ENCODE results near the gene ARL4C.
"Not testable (repeated sequence)": the region's sequence is repeated elsewhere in the genome, so short reads cannot be mapped to it uniquely, and the experiment has no call there.

ARL4C gene

DNA sequence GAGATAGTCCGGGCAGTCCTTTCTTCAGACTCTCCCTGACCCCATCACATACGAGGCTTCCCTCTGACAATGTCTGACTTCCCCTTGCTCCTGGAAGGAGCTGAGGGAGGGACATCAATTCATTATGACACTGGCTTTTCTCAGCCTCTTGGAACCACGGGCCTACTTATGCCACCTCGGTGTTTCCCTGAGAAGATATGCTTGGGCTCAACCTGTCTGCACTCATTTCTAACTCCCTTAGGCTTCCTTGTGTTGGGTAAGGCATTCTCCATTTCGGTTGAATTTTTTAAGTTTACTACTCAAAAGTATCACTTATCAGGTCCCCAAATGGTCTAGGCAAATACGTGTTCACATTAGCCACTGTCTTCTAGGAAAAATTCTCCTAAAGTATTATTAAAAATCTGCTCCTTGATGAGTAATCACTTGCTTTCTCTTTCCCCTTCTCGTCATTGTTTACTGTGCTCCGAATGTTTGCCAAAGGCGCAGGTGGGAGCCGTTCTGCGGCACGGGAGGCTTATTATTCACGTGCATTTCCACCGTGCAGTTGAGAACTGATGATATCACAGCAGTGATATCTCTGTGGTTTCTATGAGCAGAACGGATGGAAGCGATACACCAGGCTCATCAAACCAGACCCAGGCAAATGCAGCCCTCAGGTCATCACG lies 33.1 kb downstream of the ARL4C start:
- no peaks in the 10 kb centered on the region for H3K79me2 ChIP-seq (ENCODE audit: low read length)
- H2AFZ ChIP-seq (ENCODE audit: low read depth, low read length) = no peak overlapping the region
- no peaks in the 10 kb centered on the region for H3K9me3 ChIP-seq (ENCODE audit: insufficient read depth, low read length)
- no peak overlapping the region for H3K9ac ChIP-seq (ENCODE audit: low read length)
- no peaks in the 10 kb centered on the region for H3K36me3 ChIP-seq (replicated peaks; ENCODE audit: low read depth, low read length)
- no peak overlapping the region for H3K4me3 ChIP-seq (ENCODE audit: low read length)
- no peak overlapping the region for H3K27ac ChIP-seq (ENCODE audit: low read length)
- no peak for TF ChIP-seq EZH2phosphoT487 (IDR thresholded peaks at IDR 0.05; ENCODE audit: low read depth)
- no peak overlapping the region for H3K4me2 ChIP-seq (ENCODE audit: low read length)
- H3K27me3 ChIP-seq (ENCODE audit: low read depth, low read length) = no peaks in the 10 kb centered on the region
- no peaks in the 10 kb centered on the region for H4K20me1 ChIP-seq (ENCODE audit: insufficient read depth, low read length)
- H3K4me1 ChIP-seq (ENCODE audit: low read length) = no peaks in the 10 kb centered on the region

DNA sequence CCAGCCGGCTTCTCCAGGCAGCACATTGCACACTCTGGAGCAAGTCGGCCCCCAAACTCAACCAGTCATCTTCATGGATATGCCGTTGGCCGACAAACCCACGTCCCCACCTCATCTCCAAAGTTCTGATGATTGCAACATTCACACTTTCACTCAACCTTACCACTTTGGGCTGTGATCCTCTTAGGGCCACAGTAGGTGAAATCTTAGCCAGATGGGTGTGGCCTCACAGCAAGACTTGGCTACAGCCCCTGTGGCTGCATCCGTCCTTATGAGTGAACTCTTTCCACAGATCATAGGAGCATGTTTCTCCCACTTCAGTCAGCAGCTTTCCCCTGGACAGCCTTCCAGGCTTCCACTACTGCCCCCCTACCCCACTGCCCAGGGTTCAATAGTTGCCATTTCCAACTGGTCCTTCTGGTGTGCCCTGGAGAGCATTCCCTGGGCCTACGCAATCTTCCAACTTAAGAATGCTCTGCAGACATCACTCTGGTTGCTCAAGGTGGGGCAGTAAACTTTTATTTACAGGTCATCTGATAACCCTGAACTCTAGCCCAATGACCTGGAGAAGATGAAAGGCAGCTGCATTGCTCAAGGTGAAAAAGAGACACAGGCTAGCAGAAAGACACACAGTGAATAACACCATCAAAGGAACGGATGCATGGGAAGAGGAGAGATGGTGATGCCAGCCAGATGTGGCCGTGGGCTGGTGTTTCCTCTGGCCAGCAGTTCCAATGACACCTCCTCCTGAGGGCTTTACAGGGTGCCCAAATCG lies 34.5 kb downstream of the ARL4C start:
- H2AFZ ChIP-seq (ENCODE audit: low read depth, low read length) = no peak overlapping the region
- no peak overlapping the region for H3K4me2 ChIP-seq (ENCODE audit: low read length)
- TF ChIP-seq EZH2phosphoT487 (IDR thresholded peaks at IDR 0.05; ENCODE audit: low read depth) = no peak
- no peaks in the 10 kb centered on the region for H3K4me1 ChIP-seq (ENCODE audit: low read length)
- no peaks in the 10 kb centered on the region for H3K27me3 ChIP-seq (ENCODE audit: low read depth, low read length)
- H4K20me1 ChIP-seq (ENCODE audit: insufficient read depth, low read length) = no peaks in the 10 kb centered on the region
- no peaks in the 10 kb centered on the region for H3K79me2 ChIP-seq (ENCODE audit: low read length)
- H3K4me3 ChIP-seq (ENCODE audit: low read length) = no peak overlapping the region
- no peaks in the 10 kb centered on the region for H3K9me3 ChIP-seq (ENCODE audit: insufficient read depth, low read length)
- no peak overlapping the region for H3K27ac ChIP-seq (ENCODE audit: low read length)
- no peaks in the 10 kb centered on the region for H3K36me3 ChIP-seq (replicated peaks; ENCODE audit: low read depth, low read length)
- no peak overlapping the region for H3K9ac ChIP-seq (ENCODE audit: low read length)

DNA sequence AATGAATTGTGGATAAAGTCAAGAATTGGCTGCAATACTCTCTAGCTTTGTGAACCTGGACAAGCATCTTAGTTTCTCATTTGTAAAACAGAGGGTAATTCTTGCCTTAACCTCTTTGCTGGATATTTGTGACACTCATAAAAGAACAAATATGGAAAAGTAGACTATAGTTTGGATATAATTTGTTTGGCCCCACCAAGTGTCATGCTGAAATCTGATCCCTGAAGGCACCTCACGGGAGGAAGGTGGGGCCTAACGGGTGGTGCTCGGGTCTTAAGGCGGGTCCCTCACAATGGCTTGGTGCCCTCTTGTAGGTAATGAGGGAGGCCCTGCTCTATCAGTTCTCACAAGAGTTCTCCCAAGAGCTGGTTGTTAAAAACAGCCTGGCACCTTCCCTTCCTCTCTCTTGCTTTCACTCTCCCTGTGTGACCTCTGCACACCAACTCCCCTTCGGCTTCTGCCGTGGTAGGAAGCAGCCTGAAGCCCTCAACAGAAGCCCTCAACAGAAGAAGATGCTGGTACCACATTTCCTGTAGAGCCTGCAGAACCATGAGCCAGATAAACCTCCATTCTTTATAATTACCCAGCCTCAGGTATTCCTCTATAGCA lies 37.4 kb downstream of the ARL4C start:
- Histone ChIP-seq H4K20me1 (ENCODE audit: insufficient read depth, low read length) (no peaks in the 10 kb centered on the region), H3K27me3 (ENCODE audit: low read depth, low read length) (no peaks in the 10 kb centered on the region), H3K4me2 (ENCODE audit: low read length) (no peak overlapping the region), H2AFZ (ENCODE audit: low read depth, low read length) (no peak overlapping the region), H3K27ac (ENCODE audit: low read length) (no peak overlapping the region), H3K36me3 (replicated peaks; ENCODE audit: low read depth, low read length) (no peaks in the 10 kb centered on the region), H3K9ac (ENCODE audit: low read length) (no peak overlapping the region), H3K79me2 (ENCODE audit: low read length) (no peaks in the 10 kb centered on the region), H3K9me3 (ENCODE audit: insufficient read depth, low read length) (no peaks in the 10 kb centered on the region), H3K4me1 (ENCODE audit: low read length) (peaks cover 5% of the 10 kb centered on the region), H3K4me3 (ENCODE audit: low read length) (no peak overlapping the region)
- TF ChIP-seq, protein P1, sequence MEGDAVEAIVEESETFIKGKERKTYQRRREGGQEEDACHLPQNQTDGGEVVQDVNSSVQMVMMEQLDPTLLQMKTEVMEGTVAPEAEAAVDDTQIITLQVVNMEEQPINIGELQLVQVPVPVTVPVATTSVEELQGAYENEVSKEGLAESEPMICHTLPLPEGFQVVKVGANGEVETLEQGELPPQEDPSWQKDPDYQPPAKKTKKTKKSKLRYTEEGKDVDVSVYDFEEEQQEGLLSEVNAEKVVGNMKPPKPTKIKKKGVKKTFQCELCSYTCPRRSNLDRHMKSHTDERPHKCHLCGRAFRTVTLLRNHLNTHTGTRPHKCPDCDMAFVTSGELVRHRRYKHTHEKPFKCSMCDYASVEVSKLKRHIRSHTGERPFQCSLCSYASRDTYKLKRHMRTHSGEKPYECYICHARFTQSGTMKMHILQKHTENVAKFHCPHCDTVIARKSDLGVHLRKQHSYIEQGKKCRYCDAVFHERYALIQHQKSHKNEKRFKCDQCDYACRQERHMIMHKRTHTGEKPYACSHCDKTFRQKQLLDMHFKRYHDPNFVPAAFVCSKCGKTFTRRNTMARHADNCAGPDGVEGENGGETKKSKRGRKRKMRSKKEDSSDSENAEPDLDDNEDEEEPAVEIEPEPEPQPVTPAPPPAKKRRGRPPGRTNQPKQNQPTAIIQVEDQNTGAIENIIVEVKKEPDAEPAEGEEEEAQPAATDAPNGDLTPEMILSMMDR (IDR thresholded peaks at IDR 0.05; ENCODE audit: low read depth, low read length) = no peak
- TF ChIP-seq EZH2phosphoT487 (IDR thresholded peaks at IDR 0.05; ENCODE audit: low read depth) = no peak

DNA sequence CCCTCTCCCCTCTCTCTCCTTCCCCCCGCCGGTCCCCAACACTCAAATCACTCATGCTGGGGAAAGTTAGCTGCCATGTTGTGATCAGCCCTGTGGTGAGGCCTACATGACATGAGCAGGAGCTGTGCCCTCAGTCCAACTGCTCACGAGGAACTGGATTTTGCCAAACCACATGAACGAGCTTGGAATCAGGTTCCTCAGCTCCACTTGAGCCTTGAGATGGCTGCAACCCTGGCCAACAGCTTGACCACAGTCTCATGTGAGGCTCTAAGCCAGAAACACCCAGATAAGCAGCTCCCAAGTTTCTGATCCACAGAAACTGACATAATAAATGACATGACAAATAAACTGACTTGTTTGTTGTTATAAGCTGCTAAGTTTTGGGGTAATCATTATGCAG lies 38.4 kb downstream of the ARL4C start:
- Histone ChIP-seq H3K36me3 (replicated peaks; ENCODE audit: low read depth, low read length) (no peaks in the 10 kb centered on the region), H3K4me1 (ENCODE audit: low read length) (peaks cover 12% of the 10 kb centered on the region)
- no peak for TF ChIP-seq EZH2phosphoT487 (IDR thresholded peaks at IDR 0.05; ENCODE audit: low read depth)
- TF ChIP-seq, protein P1 (IDR thresholded peaks at IDR 0.05; ENCODE audit: low read depth, low read length) = no peak

DNA sequence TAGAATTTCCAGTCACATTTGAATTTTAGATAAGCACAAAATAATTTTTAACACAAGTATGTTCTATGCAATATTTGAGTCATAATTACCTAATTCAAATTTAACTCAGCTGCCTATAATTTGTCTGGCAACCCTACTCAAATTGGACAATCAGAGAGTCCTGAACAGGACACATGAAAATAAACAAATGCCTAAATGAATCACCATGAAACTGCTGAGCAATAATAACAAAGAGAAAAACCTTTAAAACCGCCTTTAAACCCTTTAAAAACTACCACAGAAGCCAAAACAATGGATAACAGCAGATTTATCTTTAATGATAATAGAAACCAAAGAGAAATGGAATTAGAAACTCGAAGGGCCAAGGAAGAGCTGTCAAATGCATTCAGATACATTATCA lies 39.5 kb downstream of the ARL4C start:
- Histone ChIP-seq H3K79me2 (ENCODE audit: low read length) (no peaks in the 10 kb centered on the region), H3K9me3 (ENCODE audit: insufficient read depth, low read length) (no peaks in the 10 kb centered on the region), H3K4me1 (ENCODE audit: low read length) (peaks cover 12% of the 10 kb centered on the region), H3K27me3 (ENCODE audit: low read depth, low read length) (no peaks in the 10 kb centered on the region), H4K20me1 (ENCODE audit: insufficient read depth, low read length) (no peaks in the 10 kb centered on the region), H3K36me3 (replicated peaks; ENCODE audit: low read depth, low read length) (no peaks in the 10 kb centered on the region), H2AFZ (ENCODE audit: low read depth, low read length) (no peak overlapping the region), H3K27ac (ENCODE audit: low read length) (no peak overlapping the region), H3K4me3 (ENCODE audit: low read length) (no peak overlapping the region), H3K9ac (ENCODE audit: low read length) (no peak overlapping the region), H3K4me2 (ENCODE audit: low read length) (no peak overlapping the region)
- no peak for TF ChIP-seq EZH2phosphoT487 (IDR thresholded peaks at IDR 0.05; ENCODE audit: low read depth)
- TF ChIP-seq, protein P1 (IDR thresholded peaks at IDR 0.05; ENCODE audit: low read depth, low read length) = no peak

More for the DNA sequence above, 38.4 kb downstream of the ARL4C start:
- H3K4me3 ChIP-seq (ENCODE audit: low read length) = no peak overlapping the region
- no peak overlapping the region for H3K27ac ChIP-seq (ENCODE audit: low read length)
- no peak overlapping the region for H2AFZ ChIP-seq (ENCODE audit: low read depth, low read length)
- H3K9ac ChIP-seq (ENCODE audit: low read length) = no peak overlapping the region
- no peaks in the 10 kb centered on the region for H3K79me2 ChIP-seq (ENCODE audit: low read length)
- no peaks in the 10 kb centered on the region for H4K20me1 ChIP-seq (ENCODE audit: insufficient read depth, low read length)
- H3K9me3 ChIP-seq (ENCODE audit: insufficient read depth, low read length) = no peaks in the 10 kb centered on the region
- H3K27me3 ChIP-seq (ENCODE audit: low read depth, low read length) = no peaks in the 10 kb centered on the region
- no peak overlapping the region for H3K4me2 ChIP-seq (ENCODE audit: low read length)

DNA sequence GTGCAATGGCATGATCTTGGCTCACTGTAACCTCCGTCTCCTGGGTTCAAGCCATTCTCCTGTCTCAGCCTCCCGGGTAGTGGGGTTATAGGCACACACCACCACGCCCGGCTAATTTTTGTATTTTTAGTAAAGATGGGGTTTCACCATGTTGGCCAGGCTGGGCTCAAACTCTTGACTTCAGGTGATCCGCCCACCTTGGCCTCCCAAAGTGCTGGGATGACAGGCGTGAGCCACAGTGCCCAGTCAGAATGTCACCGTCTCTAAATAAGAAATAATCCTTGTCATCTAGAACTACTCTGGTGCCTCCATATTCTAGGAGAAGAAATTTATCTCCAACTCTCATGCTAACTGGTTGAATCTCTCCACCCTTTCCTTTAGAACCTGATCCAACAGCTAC lies 41.6 kb downstream of the ARL4C start:
- H2AFZ ChIP-seq (ENCODE audit: low read depth, low read length); H3K27ac ChIP-seq (ENCODE audit: low read length); H4K20me1 ChIP-seq (ENCODE audit: insufficient read depth, low read length); H3K9ac ChIP-seq (ENCODE audit: low read length); H3K27me3 ChIP-seq (ENCODE audit: low read depth, low read length); H3K79me2 ChIP-seq (ENCODE audit: low read length); H3K4me3 ChIP-seq (ENCODE audit: low read length); H3K9me3 ChIP-seq (ENCODE audit: insufficient read depth, low read length); H3K4me2 ChIP-seq (ENCODE audit: low read length); H3K36me3 ChIP-seq (replicated peaks; ENCODE audit: low read depth, low read length): not testable (repeated sequence)
- H3K4me1 ChIP-seq (ENCODE audit: low read length) = peaks cover 12% of the 10 kb centered on the region
